Measurements from ENCODE around the gene FBXL3.

GRCh38 chr13:77033717-77034302 lies 6.9 kb upstream of the FBXL3 start:
- TF ChIP-seq SAFB2 (CRISPR knock-in tag; IDR thresholded peaks at IDR 0.05; ENCODE audit: borderline replicate concordance, low read depth) (no peak), NFE2 (CRISPR knock-in tag; IDR thresholded peaks at IDR 0.05) (no peak), RXRA (CRISPR knock-in tag; IDR thresholded peaks at IDR 0.05) (no peak), CTCF (CRISPR knock-in tag; IDR thresholded peaks at IDR 0.05) (no peak), CCAR2 (optimal IDR thresholded peaks at IDR 0.05; ENCODE audit: low read depth, low read length) (no peak)

Measured in HepG2 (cell line).